ENCODE results near the gene C3orf22. TPM values are rescaled to one million over a fixed set of nuclear protein-coding genes. Genes with fewer than 3 reads are reported as not detected.

The C3orf22 gene
- total RNA-seq, 2 experiments from 2014 or later, result not detected

DNA sequence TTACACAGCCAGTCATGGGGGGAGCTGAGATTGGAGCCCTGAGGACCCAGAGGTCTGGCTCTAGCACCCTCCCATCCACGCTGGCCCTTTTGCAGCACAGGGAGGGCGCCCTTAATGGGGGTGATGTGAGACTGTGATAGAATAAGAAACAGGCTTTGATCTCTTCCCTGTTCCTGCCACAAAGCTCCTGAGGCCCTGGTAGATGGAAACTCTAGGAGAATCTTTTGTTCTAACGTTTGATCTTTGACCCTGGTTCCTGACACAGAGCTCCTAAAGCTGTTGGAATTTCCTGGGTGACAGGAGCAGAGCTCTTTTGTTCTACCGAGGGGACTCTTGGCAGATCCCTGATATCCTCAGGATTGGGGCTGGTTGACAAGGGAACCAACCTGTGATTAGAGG lies 40.0 kb downstream of the C3orf22 start:
- no TSS peak for BruUV-seq (replicated peaks)
- H3K4me1 ChIP-seq (ENCODE audit: insufficient read depth, low read length, poor library complexity, severe bottlenecking), result no peaks in the 10 kb centered on the region
- ChIA-PET CTCF (ENCODE audit: unreplicated experiment) (no interaction called here), POLR2A (no interaction called here)
- H3K9me2 ChIP-seq (ENCODE audit: insufficient read depth, low read length), result no peaks in the 10 kb centered on the region
- no peaks in the 10 kb centered on the region for H3K36me3 ChIP-seq (ENCODE audit: insufficient read depth, low read length)
- no peak overlapping the region for H2AFZ ChIP-seq (ENCODE audit: low read length)
- no peak overlapping the region for H3K27ac ChIP-seq (ENCODE audit: low read depth, low read length, poor library complexity, severe bottlenecking)
- H3K9me3 ChIP-seq (ENCODE audit: low read length), result no peaks in the 10 kb centered on the region
- no peak for TF ChIP-seq EZH2phosphoT487 (IDR thresholded peaks at IDR 0.05; ENCODE audit: borderline replicate concordance, low read depth, low read length)
- TF ChIP-seq, protein P1, sequence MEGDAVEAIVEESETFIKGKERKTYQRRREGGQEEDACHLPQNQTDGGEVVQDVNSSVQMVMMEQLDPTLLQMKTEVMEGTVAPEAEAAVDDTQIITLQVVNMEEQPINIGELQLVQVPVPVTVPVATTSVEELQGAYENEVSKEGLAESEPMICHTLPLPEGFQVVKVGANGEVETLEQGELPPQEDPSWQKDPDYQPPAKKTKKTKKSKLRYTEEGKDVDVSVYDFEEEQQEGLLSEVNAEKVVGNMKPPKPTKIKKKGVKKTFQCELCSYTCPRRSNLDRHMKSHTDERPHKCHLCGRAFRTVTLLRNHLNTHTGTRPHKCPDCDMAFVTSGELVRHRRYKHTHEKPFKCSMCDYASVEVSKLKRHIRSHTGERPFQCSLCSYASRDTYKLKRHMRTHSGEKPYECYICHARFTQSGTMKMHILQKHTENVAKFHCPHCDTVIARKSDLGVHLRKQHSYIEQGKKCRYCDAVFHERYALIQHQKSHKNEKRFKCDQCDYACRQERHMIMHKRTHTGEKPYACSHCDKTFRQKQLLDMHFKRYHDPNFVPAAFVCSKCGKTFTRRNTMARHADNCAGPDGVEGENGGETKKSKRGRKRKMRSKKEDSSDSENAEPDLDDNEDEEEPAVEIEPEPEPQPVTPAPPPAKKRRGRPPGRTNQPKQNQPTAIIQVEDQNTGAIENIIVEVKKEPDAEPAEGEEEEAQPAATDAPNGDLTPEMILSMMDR (conservative IDR thresholded peaks at IDR 0.05; ENCODE audit: low read length), result no peak
- no peaks in the 10 kb centered on the region for H4K20me1 ChIP-seq (ENCODE audit: insufficient read depth, low read length)
- no peak overlapping the region for H3K4me3 ChIP-seq (ENCODE audit: low read depth, low read length, poor library complexity, severe bottlenecking)
- no peak overlapping the region for H3K4me2 ChIP-seq (ENCODE audit: low read length)
- no peaks in the 10 kb centered on the region for H3K79me2 ChIP-seq (ENCODE audit: insufficient read depth, low read depth, low read length)
- no peak for DNase-seq (ENCODE audit: low spot score)
- intact Hi-C loops (cut with micrococcal nuclease; ENCODE audit: unreplicated experiment), result no loop called here

DNA sequence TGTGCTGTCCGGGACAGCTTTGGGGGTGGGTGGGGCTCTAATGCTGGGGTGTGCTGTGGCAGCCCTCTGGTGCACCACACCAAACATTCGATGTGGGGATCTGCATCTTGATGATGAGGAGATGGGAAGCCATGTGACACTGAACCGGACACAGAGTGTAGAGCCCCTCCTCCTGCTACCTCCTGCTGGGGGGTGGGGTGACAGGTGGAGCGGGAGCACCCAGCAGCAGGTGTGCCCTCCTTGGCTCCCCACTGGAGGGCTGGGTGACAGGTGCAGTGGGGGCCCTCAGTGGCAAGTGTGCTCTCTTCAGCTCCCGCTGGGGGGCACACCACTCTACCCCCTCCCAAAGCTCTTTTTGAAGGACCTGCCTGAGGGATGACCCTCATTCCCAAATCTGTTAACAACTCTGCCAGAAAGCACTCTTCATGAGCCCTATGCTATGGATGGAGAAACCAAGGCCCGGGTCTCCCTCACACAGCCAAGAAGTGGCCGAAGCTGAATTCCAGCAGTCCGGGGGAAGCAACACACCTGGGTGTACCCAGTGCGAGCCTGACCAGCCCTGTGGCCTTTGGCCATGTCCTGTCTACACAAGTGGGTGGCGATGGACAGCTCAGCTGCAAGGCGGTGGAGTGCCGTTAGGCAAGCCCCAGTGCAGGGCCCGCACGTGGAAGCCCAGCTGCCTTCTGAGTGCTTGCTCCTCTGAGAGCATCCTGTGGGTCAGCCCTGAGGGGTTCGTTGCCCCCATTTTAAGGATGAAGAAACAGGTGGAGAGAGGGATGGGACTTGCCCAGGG lies 40.5 kb downstream of the C3orf22 start:
- H3K4me3 ChIP-seq (ENCODE audit: low read depth, low read length, poor library complexity, severe bottlenecking), result no peak overlapping the region
- POLR2A ChIA-PET, result no interaction called here
- no peak overlapping the region for H3K4me2 ChIP-seq (ENCODE audit: low read length)
- no peak for DNase-seq (ENCODE audit: low spot score)
- no peak overlapping the region for H3K27ac ChIP-seq (ENCODE audit: low read depth, low read length, poor library complexity, severe bottlenecking)
- no peaks in the 10 kb centered on the region for H3K9me3 ChIP-seq (ENCODE audit: low read length)
- H3K9me2 ChIP-seq (ENCODE audit: insufficient read depth, low read length), result no peaks in the 10 kb centered on the region
- H2AFZ ChIP-seq (ENCODE audit: low read length), result no peak overlapping the region
- CTCF ChIA-PET (ENCODE audit: unreplicated experiment), result no interaction called here
- BruUV-seq (replicated peaks), result no TSS peak
- H3K4me1 ChIP-seq (ENCODE audit: insufficient read depth, low read length, poor library complexity, severe bottlenecking), result no peaks in the 10 kb centered on the region
- no peaks in the 10 kb centered on the region for H3K36me3 ChIP-seq (ENCODE audit: insufficient read depth, low read length)
- H3K79me2 ChIP-seq (ENCODE audit: insufficient read depth, low read depth, low read length), result no peaks in the 10 kb centered on the region
- no peak for TF ChIP-seq EZH2phosphoT487 (IDR thresholded peaks at IDR 0.05; ENCODE audit: borderline replicate concordance, low read depth, low read length)
- TF ChIP-seq, protein P1 (conservative IDR thresholded peaks at IDR 0.05; ENCODE audit: low read length), result 0 out of 2 replicates have a peak, but pooled peaks have one; percentile 18
- no peaks in the 10 kb centered on the region for H4K20me1 ChIP-seq (ENCODE audit: insufficient read depth, low read length)
- intact Hi-C loops (cut with micrococcal nuclease; ENCODE audit: unreplicated experiment), result no loop called here

DNA sequence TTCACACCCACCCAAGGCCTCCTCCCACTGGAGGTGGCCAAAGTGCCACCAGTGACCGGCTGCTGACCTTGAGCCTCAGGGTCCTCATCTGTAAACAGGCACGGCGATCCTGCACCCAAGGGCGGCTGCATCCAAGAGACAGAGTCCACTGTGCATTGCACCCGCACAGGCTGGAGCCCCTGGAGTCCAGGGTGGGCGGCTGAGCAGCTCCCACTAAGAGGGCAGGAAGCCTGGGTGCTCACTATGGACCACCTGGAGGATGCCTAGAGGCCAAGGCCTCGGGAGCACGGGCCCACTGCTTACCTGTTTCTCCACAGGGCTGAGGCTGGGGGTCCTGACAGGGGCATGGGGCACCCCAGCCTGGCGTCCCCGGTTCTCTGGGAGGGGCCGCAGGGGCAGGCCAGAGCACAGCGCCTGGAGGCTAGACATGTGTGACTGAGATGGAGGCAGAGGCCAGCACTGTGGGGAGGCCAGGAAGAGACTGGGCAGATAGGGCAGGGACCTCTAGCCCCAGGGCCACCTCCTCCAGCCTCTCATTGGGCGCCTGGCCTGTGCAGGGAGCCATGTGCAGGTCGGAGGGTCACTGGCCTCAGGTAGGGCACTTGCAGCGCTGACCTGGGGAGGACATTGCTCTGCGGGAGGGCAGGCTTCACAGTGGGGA lies 41.3 kb downstream of the C3orf22 start, which contains the start of gene UROC1:
TSS of gene UROC1 (minus strand) at position 483 of the 661 bp plus-strand sequence. CDS start at position 429, 54 bp downstream.
- no peak for DNase-seq (ENCODE audit: low spot score)
- Histone ChIP-seq H3K4me2 (ENCODE audit: low read length) (no peak within 1 kb of the TSS), H2AFZ (ENCODE audit: low read length) (no peak within 1 kb of the TSS), H4K20me1 (ENCODE audit: insufficient read depth, low read length) (no peaks in the 10 kb centered on the region), H3K27ac (ENCODE audit: low read depth, low read length, poor library complexity, severe bottlenecking) (no peak within 1 kb of the TSS), H3K79me2 (ENCODE audit: insufficient read depth, low read depth, low read length) (no peaks in the 10 kb centered on the region), H3K4me1 (ENCODE audit: insufficient read depth, low read length, poor library complexity, severe bottlenecking) (no peaks in the 10 kb centered on the region), H3K36me3 (ENCODE audit: insufficient read depth, low read length) (no peaks in the 10 kb centered on the region), H3K9me2 (ENCODE audit: insufficient read depth, low read length) (no peaks in the 10 kb centered on the region), H3K4me3 (ENCODE audit: low read depth, low read length, poor library complexity, severe bottlenecking) (no peak within 1 kb of the TSS), H3K9me3 (ENCODE audit: low read length) (no peaks in the 10 kb centered on the region)
- intact Hi-C loops (cut with micrococcal nuclease; ENCODE audit: unreplicated experiment), result no loop called here
- POLR2A ChIA-PET, result no interaction called here
- CTCF ChIA-PET (ENCODE audit: unreplicated experiment), result no interaction called here
- no TSS peak for BruUV-seq (replicated peaks)
- TF ChIP-seq, protein P1 (conservative IDR thresholded peaks at IDR 0.05; ENCODE audit: low read length), result no peak
- TF ChIP-seq EZH2phosphoT487 (IDR thresholded peaks at IDR 0.05; ENCODE audit: borderline replicate concordance, low read depth, low read length), result no peak
